ENCODE measurements around the gene LYRM1.
"Not testable (repeated sequence)": the region's sequence is repeated elsewhere in the genome, so short reads cannot be mapped to it uniquely, and the experiment has no call there.

The LYRM1 gene

DNA sequence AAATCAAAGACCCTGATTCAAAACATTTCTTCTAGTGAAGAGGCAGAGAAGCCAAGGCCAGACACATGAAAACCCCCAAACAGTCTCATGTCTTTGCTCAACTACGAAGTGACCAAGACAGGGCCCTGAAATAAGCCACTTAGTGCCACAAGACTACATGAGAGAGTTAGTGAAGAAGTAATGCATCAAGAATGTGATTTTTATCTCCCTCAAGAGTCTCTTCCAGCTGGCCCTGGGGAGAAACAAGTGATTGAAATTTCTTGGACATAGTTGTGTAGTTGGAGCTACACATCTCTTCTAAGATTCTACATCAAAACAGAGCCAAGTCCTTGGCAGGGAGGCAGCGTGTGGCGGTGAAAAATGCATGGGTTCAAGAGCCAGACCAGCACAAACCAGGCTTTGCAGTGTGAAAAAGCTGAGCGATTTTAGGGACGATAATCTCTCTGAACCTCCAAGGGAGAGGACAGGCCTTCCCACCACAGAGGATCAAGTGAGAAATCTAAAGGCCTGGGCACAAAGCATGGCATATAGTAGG lies 30.6 kb downstream of the LYRM1 start:
- H3K4me3 ChIP-seq (ENCODE audit: low read depth, low read length) = no peak overlapping the region

- no peak overlapping the region for H3K4me3 ChIP-seq (ENCODE audit: low read depth, low read length)
These were observed 33.0 kb downstream of the LYRM1 start for GRCh38 chr16:20933589-20933988.

DNA sequence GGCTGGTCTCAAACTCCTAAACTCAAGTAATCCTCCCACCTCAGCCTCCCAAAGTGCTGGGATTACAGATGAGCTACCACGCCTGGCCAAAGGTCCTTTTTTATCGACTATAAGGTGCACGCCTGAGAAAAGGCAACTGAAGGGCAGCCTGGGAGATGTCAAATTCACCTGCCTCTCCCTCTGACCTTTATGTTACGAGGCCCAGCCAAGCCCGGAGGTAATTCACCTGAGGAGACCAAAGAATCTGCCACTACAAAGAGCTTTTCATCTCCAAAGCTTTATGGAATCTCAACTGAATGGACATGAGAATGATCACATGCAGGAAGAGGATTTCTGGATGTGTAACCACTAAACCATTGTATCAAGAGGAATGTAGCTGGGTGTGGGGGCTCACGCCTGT lies 37.2 kb downstream of the LYRM1 start:
- H3K4me3 ChIP-seq (ENCODE audit: low read depth, low read length) = no peak overlapping the region

- H3K4me3 ChIP-seq (ENCODE audit: low read depth, low read length) = no peak overlapping the region
These were observed 37.9 kb downstream of the LYRM1 start for GRCh38 chr16:20938426-20938825.

GRCh38 chr16:20939611-20940010 lies 39.0 kb downstream of the LYRM1 start:
- H3K4me3 ChIP-seq (ENCODE audit: low read depth, low read length) = no peak overlapping the region

GRCh38 chr16:20940871-20941635 lies 40.5 kb downstream of the LYRM1 start:
- H3K4me3 ChIP-seq (ENCODE audit: low read depth, low read length) = no peak overlapping the region

DNA sequence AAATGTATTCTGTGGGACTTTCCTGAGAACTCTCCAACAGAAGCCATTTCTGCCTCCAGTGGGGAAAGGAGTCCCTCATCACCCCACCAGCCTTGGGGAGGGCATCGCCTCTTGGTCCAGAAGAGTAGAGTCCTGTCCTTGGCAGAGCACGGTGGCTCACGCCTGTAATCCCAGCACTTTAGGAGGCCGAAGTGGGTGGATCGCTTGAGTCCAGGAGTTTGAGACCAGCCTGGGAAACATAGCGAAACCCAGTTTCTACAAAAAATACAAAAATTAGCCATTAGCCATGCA lies 41.0 kb downstream of the LYRM1 start:
- H3K4me3 ChIP-seq (ENCODE audit: low read depth, low read length) = no peak overlapping the region

DNA sequence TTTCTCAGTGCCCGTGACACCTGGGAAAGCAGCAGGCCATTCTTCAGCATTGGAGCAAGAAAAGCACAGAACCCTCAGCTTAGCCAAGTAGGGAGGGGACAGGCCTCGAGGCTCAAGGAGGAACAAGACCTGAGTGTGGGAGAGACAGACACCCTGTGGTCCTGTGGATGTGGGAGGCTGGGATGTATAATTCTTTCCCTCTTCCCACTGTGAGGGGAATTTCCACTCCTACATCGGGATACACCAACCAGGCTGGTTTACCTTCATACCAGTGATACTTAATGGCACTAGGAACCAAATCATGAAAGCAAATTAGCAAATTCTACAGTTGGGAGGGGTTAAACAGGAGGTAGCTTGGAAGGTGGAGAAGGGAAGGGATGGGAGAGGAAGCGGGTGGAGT lies 41.7 kb downstream of the LYRM1 start:
- H3K4me3 ChIP-seq (ENCODE audit: low read depth, low read length) = no peak overlapping the region

- no peak overlapping the region for H3K4me3 ChIP-seq (ENCODE audit: low read depth, low read length)
These were observed 44.4 kb downstream of the LYRM1 start for GRCh38 chr16:20944861-20945574.

DNA sequence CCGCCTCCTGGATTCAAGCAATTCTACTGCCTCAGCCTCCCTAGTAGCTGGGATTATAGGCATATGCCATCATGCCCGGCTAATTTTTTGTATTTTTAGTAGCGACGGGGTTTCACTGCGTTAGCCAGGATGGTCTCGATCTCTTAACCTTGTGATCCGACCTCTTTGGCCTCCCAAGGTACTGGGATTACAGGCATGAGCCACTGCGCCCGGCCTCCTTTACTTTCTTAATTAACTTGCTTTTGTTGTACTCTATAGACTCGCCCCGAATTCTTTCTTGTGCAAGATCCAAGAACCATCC lies 45.0 kb downstream of the LYRM1 start:
- H3K4me3 ChIP-seq (ENCODE audit: low read depth, low read length) = not testable (repeated sequence)

- H3K4me3 ChIP-seq (ENCODE audit: low read depth, low read length) = no peak overlapping the region
These were observed 45.6 kb downstream of the LYRM1 start for GRCh38 chr16:20946015-20946629.

GRCh38 chr16:20948444-20948843 lies 47.9 kb downstream of the LYRM1 start:
- no peak overlapping the region for H3K4me3 ChIP-seq (ENCODE audit: low read depth, low read length)

GRCh38 chr16:20949660-20950059 lies 49.1 kb downstream of the LYRM1 start:
- H3K4me3 ChIP-seq (ENCODE audit: low read depth, low read length) = no peak overlapping the region

- no peak overlapping the region for H3K4me3 ChIP-seq (ENCODE audit: low read depth, low read length)
These were observed 49.7 kb downstream of the LYRM1 start for GRCh38 chr16:20950294-20950693.

- H3K4me3 ChIP-seq (ENCODE audit: low read depth, low read length) = no peak overlapping the region
These were observed 51.8 kb downstream of the LYRM1 start for GRCh38 chr16:20952139-20952920.

DNA sequence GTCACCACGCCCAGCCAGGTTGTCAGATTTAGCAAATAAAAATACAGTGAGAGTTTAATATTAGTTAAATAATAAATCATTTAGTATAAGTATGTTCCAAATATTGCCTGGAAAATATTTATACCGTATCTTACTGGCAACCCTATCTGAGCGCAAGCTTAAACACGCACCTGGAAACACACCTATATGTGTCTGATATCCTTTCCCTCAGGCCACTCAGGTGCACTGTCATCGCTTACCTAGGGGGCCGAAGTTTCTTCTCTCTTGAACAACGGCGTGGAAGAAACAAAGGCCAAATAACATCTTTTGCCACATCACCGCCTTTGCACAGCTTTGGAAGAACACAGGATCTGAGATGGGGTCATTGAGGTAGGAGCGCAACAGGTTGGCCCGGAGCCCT lies 54.0 kb downstream of the LYRM1 start:
- H3K4me3 ChIP-seq (ENCODE audit: low read depth, low read length) = no peak overlapping the region

DNA sequence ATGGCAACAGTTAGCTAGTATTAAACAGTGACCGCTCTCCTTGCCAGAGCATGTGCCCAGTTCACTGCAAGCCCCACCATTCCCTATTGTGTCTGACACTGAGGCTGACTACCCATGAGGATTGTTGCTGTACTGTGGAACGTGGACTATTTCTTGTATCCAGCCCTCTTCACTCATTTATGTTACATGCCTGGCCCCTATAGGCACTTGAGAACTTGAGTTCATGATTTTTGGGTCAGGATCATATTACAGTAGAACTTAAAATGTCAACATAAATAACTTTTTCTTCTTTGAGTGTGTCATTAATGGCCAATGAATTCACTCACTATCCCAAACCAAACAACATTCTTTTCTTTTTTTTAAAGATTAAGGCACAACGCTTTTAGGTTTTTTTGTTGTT lies 55.7 kb downstream of the LYRM1 start:
- H3K4me3 ChIP-seq (ENCODE audit: low read depth, low read length) = no peak overlapping the region

DNA sequence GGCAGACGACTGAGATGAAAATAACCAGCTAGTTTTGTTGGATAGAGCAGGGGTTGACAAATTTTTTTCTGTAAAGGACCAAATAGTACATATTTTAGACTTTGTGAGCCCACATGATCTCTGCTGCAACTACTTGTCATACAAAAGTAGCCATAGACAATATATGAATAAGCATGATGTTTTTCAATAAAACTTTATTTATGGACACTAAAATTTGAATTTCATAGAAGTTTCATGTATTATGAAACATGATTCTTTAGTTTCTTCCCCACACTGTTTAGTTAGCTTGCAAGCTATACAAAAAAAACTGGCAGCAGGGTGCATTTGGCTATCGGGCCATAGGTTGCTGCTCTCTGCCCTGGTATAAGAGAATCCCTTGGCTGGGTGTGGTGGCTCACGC lies 56.6 kb downstream of the LYRM1 start:
- no peak overlapping the region for H3K4me3 ChIP-seq (ENCODE audit: low read depth, low read length)

DNA sequence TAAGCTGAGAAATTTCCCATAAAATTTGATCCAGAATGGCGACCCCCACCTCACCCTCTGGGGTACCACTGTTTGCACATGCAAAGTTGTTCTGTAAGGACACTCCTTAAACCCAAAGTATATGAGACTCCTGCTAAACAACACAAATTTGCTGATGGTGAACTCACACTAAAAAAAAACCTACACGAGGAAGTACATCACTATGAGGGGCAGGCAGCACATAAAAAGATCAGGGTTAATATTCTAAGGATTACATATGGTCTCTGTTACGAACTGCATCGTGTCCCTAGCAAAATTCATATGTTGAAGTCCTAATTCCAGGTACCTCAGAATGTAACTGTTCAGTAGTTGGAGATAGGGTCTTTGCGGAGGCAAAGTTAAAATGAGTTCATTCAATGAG lies 60.3 kb downstream of the LYRM1 start:
- H3K4me3 ChIP-seq (ENCODE audit: low read depth, low read length) = no peak overlapping the region

DNA sequence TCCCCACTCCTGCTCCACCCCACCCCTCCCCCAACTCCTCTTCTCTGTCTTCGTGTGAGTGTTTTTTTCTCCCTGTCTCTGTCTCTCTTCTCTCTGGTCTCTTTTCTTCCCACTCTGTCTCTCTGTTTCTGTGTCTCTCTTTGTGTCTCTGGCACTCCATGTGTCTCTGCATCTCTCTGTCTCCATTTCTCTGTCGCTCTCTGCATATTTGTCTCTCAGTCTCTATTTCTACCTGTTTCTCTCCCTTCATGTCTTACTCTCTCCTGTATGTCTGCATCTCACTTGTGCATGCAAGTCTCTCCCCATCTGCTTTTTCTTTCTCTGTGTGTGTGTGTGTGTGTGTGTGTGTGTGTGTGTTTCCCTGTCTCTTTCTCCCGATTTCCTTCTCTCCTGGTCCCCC lies 68.2 kb downstream of the LYRM1 start:
- H3K4me3 ChIP-seq (ENCODE audit: low read depth, low read length) = no peak overlapping the region

DNA sequence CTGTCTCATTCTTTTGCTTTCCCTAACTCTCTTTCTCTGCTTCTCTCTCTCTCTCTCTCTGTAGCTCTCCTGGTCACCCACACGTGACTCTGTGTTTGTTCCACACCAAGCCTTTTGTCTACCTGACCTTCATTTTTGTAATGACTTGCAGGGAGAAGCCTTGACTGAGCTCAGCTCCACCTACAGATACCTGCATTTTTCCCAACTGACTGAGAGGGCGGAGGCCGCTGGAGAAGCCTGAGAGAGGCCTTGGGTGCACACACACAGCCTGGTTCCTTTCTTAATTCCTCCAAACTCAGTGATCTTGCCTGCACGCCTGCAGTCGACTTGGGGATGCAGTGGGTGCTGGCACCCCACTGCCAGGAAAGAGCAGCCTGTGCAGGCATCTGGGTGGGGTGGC lies 68.8 kb downstream of the LYRM1 start:
- no peak overlapping the region for H3K4me3 ChIP-seq (ENCODE audit: low read depth, low read length)

- H3K4me3 ChIP-seq (ENCODE audit: low read depth, low read length) = no peak overlapping the region
These were observed 70.8 kb downstream of the LYRM1 start for GRCh38 chr16:20971401-20971800.
